ENCODE measurements around the gene RNF43. TPM values are rescaled to one million over a fixed set of nuclear protein-coding genes. Genes with fewer than 3 reads are reported as not detected.

Gene RNF43
- total and polyA plus RNA-seq, 2 of the 13 experiments (the other 11 are each of a cell fraction or from before 2014, with no cell fraction given): 31.0 to 53.4 TPM

GRCh38 chr17:58381124-58382035, 36.0 kb downstream of the RNF43 start (continued):
- TF ChIP-seq, protein P1, sequence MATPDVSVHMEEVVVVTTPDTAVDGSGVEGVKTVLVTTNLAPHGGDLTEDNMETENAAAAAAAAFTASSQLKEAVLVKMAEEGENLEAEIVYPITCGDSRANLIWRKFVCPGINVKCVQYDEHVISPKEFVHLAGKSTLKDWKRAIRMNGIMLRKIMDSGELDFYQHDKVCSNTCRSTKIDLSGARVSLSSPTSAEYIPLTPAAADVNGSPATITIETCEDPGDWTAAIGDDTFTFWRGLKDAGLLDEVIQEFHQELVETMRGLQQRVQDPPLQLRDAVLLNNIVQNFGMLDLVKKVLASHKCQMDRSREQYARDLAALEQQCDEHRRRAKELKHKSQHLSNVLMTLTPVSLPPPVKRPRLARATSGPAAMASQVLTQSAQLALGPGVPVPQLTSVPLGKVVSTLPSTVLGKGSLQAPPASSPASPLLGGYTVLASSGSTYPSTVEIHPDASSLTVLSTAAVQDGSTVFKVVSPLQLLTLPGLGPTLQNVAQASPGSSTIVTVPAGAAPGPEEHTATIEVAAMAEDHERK (CRISPR knock-in tag; IDR thresholded peaks at IDR 0.05; ENCODE audit: low read depth): no peak
- TF ChIP-seq TEAD2 (CRISPR knock-in tag; IDR thresholded peaks at IDR 0.05): no peak
- TF ChIP-seq THAP8 (CRISPR knock-in tag; IDR thresholded peaks at IDR 0.05; ENCODE audit: borderline replicate concordance): no peak
- peak; percentile 81 for TF ChIP-seq ZNF317 (CRISPR knock-in tag; IDR thresholded peaks at IDR 0.05)
- no peak for TF ChIP-seq RFX1 (IDR thresholded peaks at IDR 0.05)
- peak; percentile 70; the same call in 1 of the 2 replicates for TF ChIP-seq ZNF564 (CRISPR knock-in tag; IDR thresholded peaks at IDR 0.05)
- no peak for TF ChIP-seq CEBPB (IDR thresholded peaks at IDR 0.05; ENCODE audit: borderline replicate concordance, low read depth, low read length)
- TF ChIP-seq ZBTB3 (CRISPR knock-in tag; IDR thresholded peaks at IDR 0.05; ENCODE audit: borderline replicate concordance, low read depth): no peak
- TF ChIP-seq PLRG1 (conservative IDR thresholded peaks at IDR 0.05): no peak
- peak; percentile 90 for TF ChIP-seq TBX2 (CRISPR knock-in tag; IDR thresholded peaks at IDR 0.05; ENCODE audit: borderline replicate concordance)
- TF ChIP-seq IRX3 (CRISPR knock-in tag; IDR thresholded peaks at IDR 0.05; ENCODE audit: borderline replicate concordance, low read depth): no peak
- TF ChIP-seq, protein P2, sequence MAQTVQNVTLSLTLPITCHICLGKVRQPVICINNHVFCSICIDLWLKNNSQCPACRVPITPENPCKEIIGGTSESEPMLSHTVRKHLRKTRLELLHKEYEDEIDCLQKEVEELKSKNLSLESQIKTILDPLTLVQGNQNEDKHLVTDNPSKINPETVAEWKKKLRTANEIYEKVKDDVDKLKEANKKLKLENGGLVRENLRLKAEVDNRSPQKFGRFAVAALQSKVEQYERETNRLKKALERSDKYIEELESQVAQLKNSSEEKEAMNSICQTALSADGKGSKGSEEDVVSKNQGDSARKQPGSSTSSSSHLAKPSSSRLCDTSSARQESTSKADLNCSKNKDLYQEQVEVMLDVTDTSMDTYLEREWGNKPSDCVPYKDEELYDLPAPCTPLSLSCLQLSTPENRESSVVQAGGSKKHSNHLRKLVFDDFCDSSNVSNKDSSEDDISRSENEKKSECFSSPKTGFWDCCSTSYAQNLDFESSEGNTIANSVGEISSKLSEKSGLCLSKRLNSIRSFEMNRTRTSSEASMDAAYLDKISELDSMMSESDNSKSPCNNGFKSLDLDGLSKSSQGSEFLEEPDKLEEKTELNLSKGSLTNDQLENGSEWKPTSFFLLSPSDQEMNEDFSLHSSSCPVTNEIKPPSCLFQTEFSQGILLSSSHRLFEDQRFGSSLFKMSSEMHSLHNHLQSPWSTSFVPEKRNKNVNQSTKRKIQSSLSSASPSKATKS (CRISPR knock-in tag; IDR thresholded peaks at IDR 0.05): peak; percentile 71; the same call in 1 of the 2 replicates
- peak; percentile 47 for TF ChIP-seq HNRNPH1 (optimal IDR thresholded peaks at IDR 0.05; ENCODE audit: low read depth, low read length)
- TF ChIP-seq CBX2 (IDR thresholded peaks at IDR 0.05; ENCODE audit: low read depth, low read length): no peak
- no peak for TF ChIP-seq CBX2 (CRISPR knock-in tag; IDR thresholded peaks at IDR 0.05; ENCODE audit: low read depth)
- TF ChIP-seq, protein P3, sequence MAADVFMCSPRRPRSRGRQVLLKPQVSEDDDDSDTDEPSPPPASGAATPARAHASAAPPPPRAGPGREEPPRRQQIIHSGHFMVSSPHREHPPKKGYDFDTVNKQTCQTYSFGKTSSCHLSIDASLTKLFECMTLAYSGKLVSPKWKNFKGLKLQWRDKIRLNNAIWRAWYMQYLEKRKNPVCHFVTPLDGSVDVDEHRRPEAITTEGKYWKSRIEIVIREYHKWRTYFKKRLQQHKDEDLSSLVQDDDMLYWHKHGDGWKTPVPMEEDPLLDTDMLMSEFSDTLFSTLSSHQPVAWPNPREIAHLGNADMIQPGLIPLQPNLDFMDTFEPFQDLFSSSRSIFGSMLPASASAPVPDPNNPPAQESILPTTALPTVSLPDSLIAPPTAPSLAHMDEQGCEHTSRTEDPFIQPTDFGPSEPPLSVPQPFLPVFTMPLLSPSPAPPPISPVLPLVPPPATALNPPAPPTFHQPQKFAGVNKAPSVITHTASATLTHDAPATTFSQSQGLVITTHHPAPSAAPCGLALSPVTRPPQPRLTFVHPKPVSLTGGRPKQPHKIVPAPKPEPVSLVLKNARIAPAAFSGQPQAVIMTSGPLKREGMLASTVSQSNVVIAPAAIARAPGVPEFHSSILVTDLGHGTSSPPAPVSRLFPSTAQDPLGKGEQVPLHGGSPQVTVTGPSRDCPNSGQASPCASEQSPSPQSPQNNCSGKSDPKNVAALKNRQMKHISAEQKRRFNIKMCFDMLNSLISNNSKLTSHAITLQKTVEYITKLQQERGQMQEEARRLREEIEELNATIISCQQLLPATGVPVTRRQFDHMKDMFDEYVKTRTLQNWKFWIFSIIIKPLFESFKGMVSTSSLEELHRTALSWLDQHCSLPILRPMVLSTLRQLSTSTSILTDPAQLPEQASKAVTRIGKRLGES (CRISPR knock-in tag; IDR thresholded peaks at IDR 0.05; ENCODE audit: borderline replicate concordance): peak; percentile 88; the same call in 1 of the 2 replicates
- TF ChIP-seq, protein P4, sequence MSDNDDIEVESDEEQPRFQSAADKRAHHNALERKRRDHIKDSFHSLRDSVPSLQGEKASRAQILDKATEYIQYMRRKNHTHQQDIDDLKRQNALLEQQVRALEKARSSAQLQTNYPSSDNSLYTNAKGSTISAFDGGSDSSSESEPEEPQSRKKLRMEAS (IDR thresholded peaks at IDR 0.05): peak; percentile 95
- TF ChIP-seq IKZF1 (IDR thresholded peaks at IDR 0.05): no peak
- no peak for TF ChIP-seq ZNF780A (CRISPR knock-in tag; IDR thresholded peaks at IDR 0.05)
- TF ChIP-seq ZNF546 (CRISPR knock-in tag; conservative IDR thresholded peaks at IDR 0.05): 0 out of 2 replicates have a peak, but pooled peaks have one; percentile 47
- TF ChIP-seq NFKBIZ (CRISPR knock-in tag; IDR thresholded peaks at IDR 0.05): no peak; the same call in 1 of the 2 replicates
- peak; percentile 66 for TF ChIP-seq ARNTL (CRISPR knock-in tag; IDR thresholded peaks at IDR 0.05)
- no peak for TF ChIP-seq PCBP2 (optimal IDR thresholded peaks at IDR 0.05; ENCODE audit: low read depth, low read length, poor library complexity, severe bottlenecking)
